ENCODE measurements around the gene PIMREG.
A peak's percentile ranks its signal among the peaks of the same experiment; 100 is the strongest.

The PIMREG gene, protein sequence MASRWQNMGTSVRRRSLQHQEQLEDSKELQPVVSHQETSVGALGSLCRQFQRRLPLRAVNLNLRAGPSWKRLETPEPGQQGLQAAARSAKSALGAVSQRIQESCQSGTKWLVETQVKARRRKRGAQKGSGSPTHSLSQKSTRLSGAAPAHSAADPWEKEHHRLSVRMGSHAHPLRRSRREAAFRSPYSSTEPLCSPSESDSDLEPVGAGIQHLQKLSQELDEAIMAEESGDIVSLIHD

DNA sequence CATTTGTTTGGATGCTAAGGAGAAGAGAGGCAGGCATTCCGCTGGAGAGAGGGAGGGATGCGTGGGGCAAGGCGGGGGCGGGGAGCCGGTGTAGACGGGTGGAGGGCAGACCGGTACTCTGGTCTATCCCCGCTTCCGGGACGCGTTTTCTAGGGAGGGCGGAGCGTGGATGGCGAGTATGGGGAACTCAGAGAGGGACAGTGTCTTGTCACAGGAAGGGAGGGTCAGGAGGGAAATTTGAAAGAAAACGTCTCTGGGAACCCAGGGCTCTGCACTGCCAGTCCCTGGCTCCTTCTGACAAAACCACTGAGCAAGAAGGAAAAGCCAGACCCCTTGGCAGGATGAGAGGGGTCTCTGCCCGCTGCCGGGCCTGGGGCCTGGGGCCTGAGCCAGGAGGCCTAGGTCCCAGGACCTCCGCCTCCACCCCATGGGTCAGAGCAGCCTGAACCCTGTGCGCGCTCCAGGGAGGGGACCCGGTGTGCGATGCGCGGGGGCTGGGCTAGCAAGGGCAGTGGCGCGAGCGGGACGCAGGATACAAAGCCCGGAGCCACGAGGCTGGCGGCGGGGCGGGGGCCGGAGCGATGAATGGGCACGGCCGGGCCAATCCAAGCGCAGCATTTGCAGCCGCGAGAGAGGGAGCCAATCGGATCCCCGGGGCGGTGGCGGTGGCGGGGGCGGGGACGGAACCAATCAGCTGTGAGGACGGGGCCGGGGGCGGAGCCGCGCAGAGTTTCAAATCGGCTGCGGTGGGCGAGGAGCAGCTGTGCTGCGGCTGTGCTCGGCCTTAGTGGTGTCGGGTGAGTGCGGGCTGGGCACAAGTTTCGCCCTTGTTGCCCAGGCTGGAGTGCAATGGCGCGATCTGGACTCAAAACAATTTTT, at the start of gene PIMREG:
TSS of gene PIMREG (plus strand) at position 764 of the 879 bp plus-strand sequence. CDS start 656 bp downstream, outside the sequence.
- TF ChIP-seq POLR2AphosphoS5 (IDR thresholded peaks at IDR 0.05; ENCODE audit: borderline replicate concordance, low read depth, low read length) (peak; percentile 18; the same call in 1 of the 2 replicates), FOXP2 (optimal IDR thresholded peaks at IDR 0.05; ENCODE audit: control extremely low read depth, extremely low read length, insufficient read depth) (no peak)
- Histone ChIP-seq H3K9ac (ENCODE audit: insufficient read length) (peak within 1 kb of the TSS; percentile 86), H3K4me3 (peak within 1 kb of the TSS; percentile 90), H3K36me3 (ENCODE audit: insufficient read depth, low read length) (peaks cover 11% of the 10 kb centered on the region; the same call in 1 of the 2 replicates), H3K9me3 (ENCODE audit: low read depth, low read length) (no peaks in the 10 kb centered on the region), H3K27ac (peak within 1 kb of the TSS; percentile 90)
- peak; percentile 26 for DNase-seq (ENCODE audit: low read depth, low spot score)

DNA sequence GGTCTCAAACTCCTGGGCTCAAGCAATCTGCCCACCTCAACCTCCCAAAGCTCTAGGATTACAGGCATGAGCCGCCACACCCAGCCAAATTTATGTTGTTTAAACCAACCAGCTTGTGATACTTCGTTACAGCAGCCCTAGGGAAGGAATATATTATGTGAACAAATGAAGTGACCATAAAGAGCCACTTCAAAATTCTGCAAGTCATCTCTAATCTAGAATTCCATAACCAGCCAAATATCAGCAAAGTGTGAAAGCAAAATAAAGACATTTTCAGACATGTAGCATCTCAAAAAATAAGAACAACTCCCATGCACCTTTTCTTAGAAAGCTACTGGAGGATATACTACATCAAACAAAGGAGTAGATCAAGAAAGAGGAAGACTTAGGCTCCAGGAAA, 45.3 kb upstream of the PIMREG start:
- Histone ChIP-seq H3K27ac (no peak overlapping the region), H3K4me3 (no peak overlapping the region), H3K36me3 (ENCODE audit: insufficient read depth, low read length) (no peaks in the 10 kb centered on the region), H3K9me3 (ENCODE audit: low read depth, low read length) (no peaks in the 10 kb centered on the region), H3K9ac (ENCODE audit: insufficient read length) (no peak overlapping the region)
- TF ChIP-seq EZH2 (IDR thresholded peaks at IDR 0.05) (no peak), FOXP2 (optimal IDR thresholded peaks at IDR 0.05; ENCODE audit: control extremely low read depth, extremely low read length, insufficient read depth) (no peak), POLR2AphosphoS5 (IDR thresholded peaks at IDR 0.05; ENCODE audit: borderline replicate concordance, low read depth, low read length) (no peak)
- DNase-seq (ENCODE audit: low read depth, low spot score) = no peak

DNA sequence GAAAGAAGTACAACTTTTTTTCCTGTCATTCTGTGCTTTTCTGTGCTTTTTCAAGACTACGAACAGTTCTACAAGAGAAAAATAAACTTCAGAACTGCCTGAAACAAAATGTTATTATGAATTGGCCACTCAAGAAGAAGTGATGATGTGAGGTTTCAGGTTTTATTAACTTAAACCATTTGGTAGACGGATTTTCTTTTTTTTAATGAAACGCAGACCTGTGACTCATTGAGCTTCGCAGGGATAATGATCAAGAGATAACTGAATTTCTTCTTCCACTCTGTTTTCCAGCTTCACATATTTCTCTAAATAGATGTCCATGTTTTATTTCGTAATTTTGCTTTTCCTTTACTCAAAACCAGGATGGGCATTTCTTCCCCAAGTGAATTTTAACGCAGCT, 42.0 kb upstream of the PIMREG start:
- TF ChIP-seq EZH2 (IDR thresholded peaks at IDR 0.05) (no peak), FOXP2 (optimal IDR thresholded peaks at IDR 0.05; ENCODE audit: control extremely low read depth, extremely low read length, insufficient read depth) (no peak), POLR2AphosphoS5 (IDR thresholded peaks at IDR 0.05; ENCODE audit: borderline replicate concordance, low read depth, low read length) (no peak)
- DNase-seq (ENCODE audit: low read depth, low spot score) = no peak
- Histone ChIP-seq H3K9me3 (ENCODE audit: low read depth, low read length) (no peaks in the 10 kb centered on the region), H3K36me3 (ENCODE audit: insufficient read depth, low read length) (no peaks in the 10 kb centered on the region), H3K9ac (ENCODE audit: insufficient read length) (no peak overlapping the region), H3K4me3 (no peak overlapping the region), H3K27ac (no peak overlapping the region)

DNA sequence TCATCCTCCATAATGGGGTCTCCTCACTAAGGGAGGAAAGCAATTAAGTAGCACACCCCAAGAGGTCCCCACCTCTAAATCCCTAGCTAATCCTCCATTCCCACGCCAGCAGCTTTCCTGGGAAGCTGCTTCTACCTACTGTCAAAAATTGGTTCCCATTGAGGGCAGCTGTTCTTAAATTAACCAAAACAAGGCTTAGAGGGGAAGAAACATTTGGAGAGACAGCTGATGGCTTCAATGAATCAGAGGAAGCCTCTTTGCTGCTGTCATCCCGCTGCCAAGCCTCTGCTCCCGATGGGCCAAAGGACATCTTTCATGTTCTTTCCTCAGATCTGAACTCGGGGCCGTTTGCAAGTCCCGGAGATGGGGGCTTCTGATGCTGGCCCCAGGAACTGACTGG, 36.0 kb upstream of the PIMREG start:
- TF ChIP-seq POLR2AphosphoS5 (IDR thresholded peaks at IDR 0.05; ENCODE audit: borderline replicate concordance, low read depth, low read length) = no peak
- no peak for TF ChIP-seq EZH2 (IDR thresholded peaks at IDR 0.05)
- no peak for TF ChIP-seq FOXP2 (optimal IDR thresholded peaks at IDR 0.05; ENCODE audit: control extremely low read depth, extremely low read length, insufficient read depth)
- DNase-seq (ENCODE audit: low read depth, low spot score) = no peak
- Histone ChIP-seq H3K4me3 (no peak overlapping the region), H3K9ac (ENCODE audit: insufficient read length) (no peak overlapping the region), H3K36me3 (ENCODE audit: insufficient read depth, low read length) (no peaks in the 10 kb centered on the region), H3K27ac (no peak overlapping the region), H3K9me3 (ENCODE audit: low read depth, low read length) (no peaks in the 10 kb centered on the region)

DNA sequence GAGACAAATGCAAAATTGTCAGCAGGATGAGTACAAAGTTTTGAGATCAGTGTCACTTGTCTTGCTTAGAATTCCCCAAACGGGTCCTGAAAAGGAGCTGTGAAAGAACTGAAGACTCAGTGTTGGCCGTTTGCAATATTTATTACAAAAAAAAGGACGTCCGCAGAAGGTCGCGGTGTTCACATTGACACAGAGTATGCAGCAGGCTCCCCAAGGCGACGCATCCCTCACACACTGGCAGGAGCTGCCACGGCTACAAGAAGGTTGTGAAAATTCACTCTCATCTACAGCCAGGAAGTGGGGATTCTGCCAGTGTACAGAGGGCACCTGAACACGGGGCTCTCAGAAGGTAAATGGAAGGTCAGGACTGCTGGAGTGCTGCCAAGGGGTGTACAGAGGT, 35.5 kb upstream of the PIMREG start:
- Histone ChIP-seq H3K36me3 (ENCODE audit: insufficient read depth, low read length) (no peaks in the 10 kb centered on the region), H3K9me3 (ENCODE audit: low read depth, low read length) (no peaks in the 10 kb centered on the region), H3K9ac (ENCODE audit: insufficient read length) (no peak overlapping the region), H3K27ac (no peak overlapping the region), H3K4me3 (no peak overlapping the region)
- DNase-seq (ENCODE audit: low read depth, low spot score) = no peak
- no peak for TF ChIP-seq POLR2AphosphoS5 (IDR thresholded peaks at IDR 0.05; ENCODE audit: borderline replicate concordance, low read depth, low read length)
- no peak for TF ChIP-seq EZH2 (IDR thresholded peaks at IDR 0.05)
- no peak for TF ChIP-seq FOXP2 (optimal IDR thresholded peaks at IDR 0.05; ENCODE audit: control extremely low read depth, extremely low read length, insufficient read depth)

DNA sequence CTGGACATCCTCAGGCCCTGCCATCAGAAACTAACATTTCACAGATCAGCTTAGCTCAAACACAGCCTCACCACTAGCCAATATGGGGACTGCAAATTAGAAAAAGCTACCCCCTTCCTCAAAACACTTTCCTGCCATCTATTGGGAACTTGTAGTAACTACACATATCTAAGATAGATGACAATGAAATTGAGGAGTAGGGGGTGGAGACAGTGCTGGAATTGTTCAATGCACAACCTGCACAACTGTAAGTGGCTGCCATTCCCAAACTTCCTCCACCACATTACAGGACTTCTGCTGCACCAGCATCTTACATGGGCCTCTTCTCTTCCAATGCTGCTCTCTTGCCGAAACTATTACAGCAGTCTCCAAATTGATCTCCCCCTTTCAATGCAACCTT, 31.2 kb upstream of the PIMREG start:
- DNase-seq (ENCODE audit: low read depth, low spot score) = no peak
- TF ChIP-seq FOXP2 (optimal IDR thresholded peaks at IDR 0.05; ENCODE audit: control extremely low read depth, extremely low read length, insufficient read depth) (no peak), POLR2AphosphoS5 (IDR thresholded peaks at IDR 0.05; ENCODE audit: borderline replicate concordance, low read depth, low read length) (no peak), EZH2 (IDR thresholded peaks at IDR 0.05) (no peak)
- no peak overlapping the region for H3K9ac ChIP-seq (ENCODE audit: insufficient read length)
- no peak overlapping the region for H3K27ac ChIP-seq
- no peaks in the 10 kb centered on the region for H3K9me3 ChIP-seq (ENCODE audit: low read depth, low read length)
- H3K36me3 ChIP-seq (ENCODE audit: insufficient read depth, low read length) = no peaks in the 10 kb centered on the region
- H3K4me3 ChIP-seq = no peak overlapping the region

DNA sequence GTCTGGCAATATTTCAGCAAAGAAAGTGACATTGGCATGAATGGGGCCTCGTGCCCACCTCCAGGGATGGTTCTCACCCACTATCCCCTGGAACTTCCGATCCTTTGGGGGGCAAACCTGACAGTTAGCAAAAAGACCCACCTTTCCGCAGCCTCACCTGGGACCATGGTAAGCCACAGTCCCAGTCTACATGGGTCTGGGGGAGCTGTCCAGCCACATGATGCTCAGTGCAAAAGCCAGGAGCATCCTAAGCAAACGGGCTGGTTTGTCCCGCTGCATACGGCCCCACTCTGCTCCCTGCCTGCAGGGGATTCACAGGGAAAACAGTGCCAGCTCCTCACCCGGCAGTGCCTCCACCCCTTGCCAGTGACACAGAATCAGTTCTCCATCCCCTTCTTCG, 28.6 kb upstream of the PIMREG start:
- DNase-seq (ENCODE audit: low read depth, low spot score) = no peak
- TF ChIP-seq EZH2 (IDR thresholded peaks at IDR 0.05) (no peak), POLR2AphosphoS5 (IDR thresholded peaks at IDR 0.05; ENCODE audit: borderline replicate concordance, low read depth, low read length) (no peak), FOXP2 (optimal IDR thresholded peaks at IDR 0.05; ENCODE audit: control extremely low read depth, extremely low read length, insufficient read depth) (no peak)

DNA sequence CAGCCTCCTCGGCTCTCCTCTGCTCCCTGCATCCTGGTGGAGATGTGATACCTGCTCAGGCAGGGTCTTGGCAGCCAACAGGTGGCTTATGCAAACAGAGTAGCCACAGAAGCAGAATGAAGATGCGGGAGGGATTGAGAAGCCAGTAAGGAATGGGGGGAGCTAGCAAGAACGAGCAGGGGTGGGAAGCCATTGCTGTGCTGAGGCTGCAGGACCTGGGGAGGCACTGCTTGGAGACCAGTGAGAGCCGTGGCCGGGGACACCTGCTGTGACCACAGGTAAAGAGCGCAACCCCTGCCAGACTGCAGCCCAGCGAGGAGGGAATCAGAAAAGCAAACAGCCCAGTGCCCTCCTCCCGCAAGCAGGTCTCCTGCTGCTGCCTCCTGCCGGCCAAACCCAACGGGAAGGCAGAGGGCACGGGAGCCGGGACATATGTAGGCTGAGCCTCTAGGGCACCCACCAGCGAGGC, 24.0 kb upstream of the PIMREG start:
- DNase-seq (ENCODE audit: low read depth, low spot score) = no peak
- Histone ChIP-seq H3K4me3 (no peak overlapping the region), H3K9me3 (ENCODE audit: low read depth, low read length) (no peaks in the 10 kb centered on the region), H3K36me3 (ENCODE audit: insufficient read depth, low read length) (no peaks in the 10 kb centered on the region), H3K9ac (ENCODE audit: insufficient read length) (no peak overlapping the region), H3K27ac (no peak overlapping the region)
- no peak for TF ChIP-seq FOXP2 (optimal IDR thresholded peaks at IDR 0.05; ENCODE audit: control extremely low read depth, extremely low read length, insufficient read depth)
- TF ChIP-seq POLR2AphosphoS5 (IDR thresholded peaks at IDR 0.05; ENCODE audit: borderline replicate concordance, low read depth, low read length) = no peak
- TF ChIP-seq EZH2 (IDR thresholded peaks at IDR 0.05) = no peak

More for the DNA sequence above, 28.6 kb upstream of the PIMREG start:
- no peak overlapping the region for H3K4me3 ChIP-seq
- H3K27ac ChIP-seq = no peak overlapping the region
- no peaks in the 10 kb centered on the region for H3K9me3 ChIP-seq (ENCODE audit: low read depth, low read length)
- no peak overlapping the region for H3K9ac ChIP-seq (ENCODE audit: insufficient read length)
- H3K36me3 ChIP-seq (ENCODE audit: insufficient read depth, low read length) = no peaks in the 10 kb centered on the region
